Thymus (tissue), 11 donors: ENCODE data around the gene GARIN5A. TPM values are rescaled to one million over a fixed set of nuclear protein-coding genes. Genes with fewer than 3 reads are reported as not detected.

Experiments
- DNase-seq, 9 donors: peaks; one replicate each; pipeline ENCODE4 v3.0.0-alpha.2; 2013; ENCODE audit warnings: low spot score in 9 of 9, low read depth in 6 of 9, missing footprints in 1 of 9
- H3K27ac ChIP-seq, 2 donors: one replicate each; pipeline ENCODE4 v1.5.1; 2013; ENCODE audit warnings: control low read depth in 1 of 2, low read depth in 1 of 2, low read length in 1 of 2, mild to moderate bottlenecking in 1 of 2, moderate library complexity in 1 of 2
- H3K27me3 ChIP-seq, 2 donors: one replicate each; pipeline ENCODE4 v1.5.1; 2013; ENCODE audit warnings: low read length in 1 of 2; ENCODE audit not compliant: control insufficient read depth in 2 of 2, insufficient read depth in 1 of 2
- H3K36me3 ChIP-seq, 2 donors: one replicate each; pipeline ENCODE4 v1.5.1; 2013; ENCODE audit warnings: low read length in 1 of 2, mild to moderate bottlenecking in 1 of 2, moderate library complexity in 1 of 2; ENCODE audit not compliant: control insufficient read depth in 2 of 2, insufficient read depth in 2 of 2
- H3K4me1 ChIP-seq, 2 donors: one replicate each; pipeline ENCODE4 v1.5.1; 2013; ENCODE audit warnings: low read length in 2 of 2; ENCODE audit not compliant: control insufficient read depth in 2 of 2, insufficient read depth in 2 of 2
- H3K4me3 ChIP-seq, 2 donors: one replicate each; pipeline ENCODE4 v1.5.1; 2013; ENCODE audit warnings: low read length in 2 of 2, control low read depth in 1 of 2, mild to moderate bottlenecking in 1 of 2
- H3K9me3 ChIP-seq, 2 donors: one replicate each; pipeline ENCODE4 v1.5.1; 2013; ENCODE audit warnings: low read length in 1 of 2, mild to moderate bottlenecking in 1 of 2; ENCODE audit not compliant: control insufficient read depth in 2 of 2, insufficient read depth in 1 of 2
- WGBS: extraction: QIAGEN DNeasy Blood & Tissue Kit; methylation state at CpG from one replicate; pipeline ENCODE4 v1.1.7; 2013; 5-methylcytosine and 5-hydroxymethylcytosine counted together
- polyA plus RNA-seq: library from polyadenylated mRNA; stranded (reverse); fragments of 200-250 nt; gene quantifications from one replicate; pipeline ENCODE4 v1.2.3, GENCODE V29; 2013
- total RNA-seq: library from RNA; stranded (reverse); fragments of 120-200 nt; gene quantifications from one replicate; pipeline ENCODE4 v1.2.4, GENCODE V29; 2013
- donor health status: healthy.

Gene GARIN5A
- total and polyA plus RNA-seq, 2 donors = 2.9 to 3.4 TPM

GRCh38 chr19:50510121-50510670 lies 33.5 kb upstream of the GARIN5A start:
- H3K27me3 ChIP-seq = peaks cover 0 to 13% of the 10 kb centered on the region in 2 donors
- H3K4me3 ChIP-seq = peak overlapping the region; percentile 59 to 72
- H3K4me1 ChIP-seq = peaks cover 9 to 13% of the 10 kb centered on the region in 2 donors
- no peaks in the 10 kb centered on the region for H3K9me3 ChIP-seq
- no peak overlapping the region for H3K27ac ChIP-seq
- 90% methylated on average over 26 of the region's 26 CpGs for WGBS
- peaks cover 0 to 4% of the 10 kb centered on the region in 2 donors for H3K36me3 ChIP-seq
- DNase-seq = no peak

- Histone ChIP-seq H3K27me3 (peaks cover 0 to 7% of the 10 kb centered on the region in 2 donors), H3K27ac (no peak overlapping the region), H3K9me3 (no peaks in the 10 kb centered on the region), H3K4me3 (no peak overlapping the region), H3K36me3 (peaks cover 0 to 4% of the 10 kb centered on the region in 2 donors), H3K4me1 (peaks cover 6 to 13% of the 10 kb centered on the region in 2 donors)
- DNase-seq = no peak
- 93% methylated on average over 11 of the region's 11 CpGs for WGBS
Observed at GRCh38 chr19:50509366-50509765, 32.7 kb upstream of the GARIN5A start.

- H3K27ac ChIP-seq = no peak overlapping the region
- WGBS = 98% methylated on average over 3 of the region's 3 CpGs
- no peak for DNase-seq
- peaks cover 6 to 13% of the 10 kb centered on the region in 2 donors for H3K4me1 ChIP-seq
- peaks cover 0 to 2% of the 10 kb centered on the region in 2 donors for H3K27me3 ChIP-seq
- no peaks in the 10 kb centered on the region for H3K9me3 ChIP-seq
- H3K36me3 ChIP-seq = peaks cover 0 to 4% of the 10 kb centered on the region in 2 donors
- no peak overlapping the region for H3K4me3 ChIP-seq
Observed at GRCh38 chr19:50508843-50509190, 32.2 kb upstream of the GARIN5A start.

GRCh38 chr19:50507376-50507775 lies 30.7 kb upstream of the GARIN5A start:
- Histone ChIP-seq H3K9me3 (no peaks in the 10 kb centered on the region), H3K36me3 (peaks cover 0 to 4% of the 10 kb centered on the region in 2 donors), H3K27me3 (no peaks in the 10 kb centered on the region), H3K4me1 (peaks cover 6 to 13% of the 10 kb centered on the region in 2 donors), H3K4me3 (no peak overlapping the region), H3K27ac (no peak overlapping the region)
- DNase-seq = no peak
- WGBS = 98% methylated on average over 8 of the region's 8 CpGs

- 97% methylated on average over 10 of the region's 10 CpGs for WGBS
- DNase-seq = no peak
- no peaks in the 10 kb centered on the region for H3K27me3 ChIP-seq
- no peak overlapping the region for H3K27ac ChIP-seq
- H3K4me3 ChIP-seq = no peak overlapping the region
- H3K4me1 ChIP-seq = peaks cover 3 to 13% of the 10 kb centered on the region in 2 donors
- no peaks in the 10 kb centered on the region for H3K9me3 ChIP-seq
- H3K36me3 ChIP-seq = peaks cover 0 to 4% of the 10 kb centered on the region in 2 donors
Observed at GRCh38 chr19:50506700-50507099, 30.1 kb upstream of the GARIN5A start.

- no peak overlapping the region for H3K27ac ChIP-seq
- no peak for DNase-seq
- H3K27me3 ChIP-seq = peaks cover 0 to 5% of the 10 kb centered on the region in 2 donors
- H3K4me3 ChIP-seq = no peak overlapping the region
- H3K36me3 ChIP-seq = peaks cover 0 to 4% of the 10 kb centered on the region in 2 donors
- no peaks in the 10 kb centered on the region for H3K9me3 ChIP-seq
- 97% methylated on average over 30 of the region's 30 CpGs for WGBS
- peaks cover 3 to 8% of the 10 kb centered on the region in 2 donors for H3K4me1 ChIP-seq
Observed at GRCh38 chr19:50505856-50506611, 29.4 kb upstream of the GARIN5A start.

- no peak for DNase-seq
- 94% methylated on average over 25 of the region's 25 CpGs for WGBS
- H3K36me3 ChIP-seq = no peaks in the 10 kb centered on the region
- H3K27ac ChIP-seq = no peak overlapping the region
- H3K4me3 ChIP-seq = no peak overlapping the region
- no peaks in the 10 kb centered on the region for H3K4me1 ChIP-seq
- no peaks in the 10 kb centered on the region for H3K9me3 ChIP-seq
- peaks cover 0 to 31% of the 10 kb centered on the region in 2 donors for H3K27me3 ChIP-seq
Observed at GRCh38 chr19:50501568-50502475, 25.2 kb upstream of the GARIN5A start.

- H3K36me3 ChIP-seq = no peaks in the 10 kb centered on the region
- WGBS = 94% methylated on average over 12 of the region's 12 CpGs
- H3K27me3 ChIP-seq = peaks cover 0 to 33% of the 10 kb centered on the region in 2 donors
- H3K27ac ChIP-seq = no peak overlapping the region
- DNase-seq = no peak
- no peaks in the 10 kb centered on the region for H3K4me1 ChIP-seq
- no peak overlapping the region for H3K4me3 ChIP-seq
- H3K9me3 ChIP-seq = no peaks in the 10 kb centered on the region
Observed at GRCh38 chr19:50501186-50501567, 24.5 kb upstream of the GARIN5A start.

- 84% methylated on average over 10 of the region's 10 CpGs for WGBS
- Histone ChIP-seq H3K4me3 (no peak overlapping the region), H3K27me3 (peaks cover 0 to 33% of the 10 kb centered on the region in 2 donors), H3K36me3 (no peaks in the 10 kb centered on the region), H3K9me3 (no peaks in the 10 kb centered on the region), H3K4me1 (no peaks in the 10 kb centered on the region), H3K27ac (no peak overlapping the region)
- DNase-seq = no peak
Observed at GRCh38 chr19:50500753-50501151, 24.1 kb upstream of the GARIN5A start.
